Neural progenitor cell (in vitro differentiated cells): Measurements from ENCODE around the gene SHISAL1.

Experiments
- CTCF ChIP-seq: fragments of 200-600 bp; sonication (generic); IDR thresholded peaks from 2 replicates; pipeline ENCODE4 v1.5.1; 2017; ENCODE audit warnings: antibody characterized with exemption, mild to moderate bottlenecking
- EZH2 ChIP-seq: fragments of 200-600 bp; sonication (generic); IDR thresholded peaks from 2 replicates; pipeline ENCODE4 v1.6.1; 2017; ENCODE audit warnings: antibody characterized with exemption, mild to moderate bottlenecking, moderate library complexity
- EZH2phosphoT487 ChIP-seq: fragments of 200-600 bp; sonication (generic); IDR thresholded peaks from 2 replicates; pipeline ENCODE4 v1.6.1; 2017; ENCODE audit warnings: antibody characterized with exemption

- TF ChIP-seq CTCF, result no peak
- TF ChIP-seq EZH2phosphoT487, result no peak
- TF ChIP-seq EZH2, result no peak
Observed at GRCh38 chr22:44276706-44277356, 35.9 kb downstream of the SHISAL1 start.
